Central memory CD4-positive, alpha-beta T cell (primary cell): Measurements from ENCODE around the gene OSBPL5.

Source experiments
- DNase-seq: peaks from one replicate; pipeline ENCODE4 v3.0.0; 2022

The OSBPL5 gene

GRCh38 chr11:3197044-3197695, 32.1 kb upstream of the OSBPL5 start:
- DNase-seq = no peak

- DNase-seq = no peak
Observed at GRCh38 chr11:3196161-3197043, 31.3 kb upstream of the OSBPL5 start.

- DNase-seq = no peak
Observed at GRCh38 chr11:3195251-3196160, 30.4 kb upstream of the OSBPL5 start.

- no peak for DNase-seq
Observed at GRCh38 chr11:3194016-3194816, 29.1 kb upstream of the OSBPL5 start.

- no peak for DNase-seq
Observed at GRCh38 chr11:3193373-3194015, 28.4 kb upstream of the OSBPL5 start.

- DNase-seq = no peak
Observed at GRCh38 chr11:3192511-3193372, 27.6 kb upstream of the OSBPL5 start.

- no peak for DNase-seq
Observed at GRCh38 chr11:3191586-3192324, 26.6 kb upstream of the OSBPL5 start.

GRCh38 chr11:3190600-3190999, 25.5 kb upstream of the OSBPL5 start:
- DNase-seq = no peak

GRCh38 chr11:3189886-3190583, 24.9 kb upstream of the OSBPL5 start:
- no peak for DNase-seq

GRCh38 chr11:3189196-3189843, 24.2 kb upstream of the OSBPL5 start:
- no peak for DNase-seq

GRCh38 chr11:3188496-3189195, 23.5 kb upstream of the OSBPL5 start:
- no peak for DNase-seq

- no peak for DNase-seq
Observed at GRCh38 chr11:3186166-3186953, 21.2 kb upstream of the OSBPL5 start.

- no peak for DNase-seq
Observed at GRCh38 chr11:3184732-3185347, 19.7 kb upstream of the OSBPL5 start.

GRCh38 chr11:3183523-3183922, 18.4 kb upstream of the OSBPL5 start:
- DNase-seq = no peak

GRCh38 chr11:3182462-3182852, 17.3 kb upstream of the OSBPL5 start:
- no peak for DNase-seq

GRCh38 chr11:3181725-3182461, 16.8 kb upstream of the OSBPL5 start:
- DNase-seq = no peak
